ENCODE data around the gene SPEM1.

The SPEM1 gene

GRCh38 chr17:7403043-7403726 is 16.9 kb upstream of the SPEM1 start:
- no peak for DNase-seq

- DNase-seq, result peak; percentile 22 to 36
Observed at GRCh38 chr17:7403727-7403976, 16.5 kb upstream of the SPEM1 start.

GRCh38 chr17:7403977-7404736 is 16.0 kb upstream of the SPEM1 start, which contains the start of gene TMEM256:
TSS of gene TMEM256 (minus strand) at chr17:7404097. CDS start at chr17:7404084, 13 bp downstream.
- peak; percentile 82 to 85 for DNase-seq

- DNase-seq, result peak; percentile 25 to 55
Observed at GRCh38 chr17:7404737-7405349, 15.3 kb upstream of the SPEM1 start.

GRCh38 chr17:7405350-7406234 is 14.5 kb upstream of the SPEM1 start:
- no peak for DNase-seq

- no peak for DNase-seq
Observed at GRCh38 chr17:7406235-7406825, 13.8 kb upstream of the SPEM1 start.

- DNase-seq, result no peak
Observed at GRCh38 chr17:7407082-7407481, 13.0 kb upstream of the SPEM1 start.

- DNase-seq, result no peak
Observed at GRCh38 chr17:7407485-7408251, 12.5 kb upstream of the SPEM1 start, which contains the start of gene NLGN2. TSS of gene NLGN2 (plus strand) at chr17:7407845. CDS start at chr17:7408256, 411 bp downstream.

GRCh38 chr17:7408252-7408727 is 11.8 kb upstream of the SPEM1 start:
- no peak for DNase-seq

GRCh38 chr17:7408863-7409262 is 11.3 kb upstream of the SPEM1 start:
- DNase-seq, result no peak

GRCh38 chr17:7409716-7410115 is 10.4 kb upstream of the SPEM1 start:
- DNase-seq, result no peak

- DNase-seq, result no peak
Observed at GRCh38 chr17:7410634-7411426, 9.3 kb upstream of the SPEM1 start.

GRCh38 chr17:7411427-7411750 is 8.7 kb upstream of the SPEM1 start:
- DNase-seq, result no peak

GRCh38 chr17:7413346-7413985 is 6.7 kb upstream of the SPEM1 start:
- DNase-seq, result no peak

GRCh38 chr17:7414837-7415236 is 5.3 kb upstream of the SPEM1 start:
- DNase-seq, result no peak

GRCh38 chr17:7415784-7416183 is 4.3 kb upstream of the SPEM1 start:
- DNase-seq, result no peak

- no peak for DNase-seq
Observed at GRCh38 chr17:7416323-7416722, 3.8 kb upstream of the SPEM1 start.

GRCh38 chr17:7417056-7417655 is 3.0 kb upstream of the SPEM1 start:
- no peak for DNase-seq

- no peak for DNase-seq
Observed at GRCh38 chr17:7418472-7419152, 1.5 kb upstream of the SPEM1 start.
